GM12872 (cell line): ENCODE results near the gene PARK7.

Experiments
- TF ChIP-seq, protein P1 (sequence below): IDR thresholded peaks from 3 replicates; pipeline ENCODE4 v1.5.1; 2011; ENCODE audit warnings: low read depth, mild to moderate bottlenecking, low read length, moderate library complexity; ENCODE audit not compliant: insufficient read depth

Gene PARK7

DNA sequence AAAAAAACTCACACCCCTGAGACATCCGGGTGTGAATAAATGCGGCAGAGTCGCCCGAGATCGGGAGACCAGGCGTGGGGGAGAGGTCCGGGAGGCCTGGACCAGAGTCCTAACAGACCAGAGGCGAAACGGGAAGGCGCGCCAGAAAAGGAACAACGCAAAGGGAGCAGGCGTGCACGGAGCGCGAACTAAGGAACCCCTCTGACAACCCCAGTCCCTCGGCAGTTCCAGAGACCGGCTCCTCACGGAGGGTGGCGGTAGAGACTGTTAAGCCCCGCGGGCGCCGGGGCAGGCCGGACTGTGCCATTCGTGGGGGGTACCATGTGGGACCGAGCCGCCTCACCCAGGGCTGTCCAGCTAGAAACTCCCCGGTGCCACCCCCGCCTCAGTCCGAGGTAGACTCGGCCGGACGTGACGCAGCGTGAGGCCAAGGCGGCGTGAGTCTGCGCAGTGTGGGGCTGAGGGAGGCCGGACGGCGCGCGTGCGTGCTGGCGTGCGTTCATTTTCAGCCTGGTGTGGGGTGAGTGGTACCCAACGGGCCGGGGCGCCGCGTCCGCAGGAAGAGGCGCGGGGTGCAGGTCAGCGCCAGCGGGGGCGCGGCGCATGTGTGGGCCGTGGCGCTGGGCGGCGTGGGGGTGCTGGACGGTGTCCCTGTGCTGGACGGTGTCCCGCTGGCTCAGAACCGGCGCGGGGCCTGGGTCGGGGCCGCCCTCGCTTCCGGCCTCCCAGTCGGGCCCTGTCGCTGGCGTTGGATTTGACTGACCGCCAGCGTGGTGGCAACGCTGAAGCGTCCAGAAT, at the start of gene PARK7:
PARK7 (plus strand) TSS at position 496 of the 798 bp plus-strand sequence. CDS start 1,075 bp downstream, outside the sequence.
- TF ChIP-seq, protein P1, sequence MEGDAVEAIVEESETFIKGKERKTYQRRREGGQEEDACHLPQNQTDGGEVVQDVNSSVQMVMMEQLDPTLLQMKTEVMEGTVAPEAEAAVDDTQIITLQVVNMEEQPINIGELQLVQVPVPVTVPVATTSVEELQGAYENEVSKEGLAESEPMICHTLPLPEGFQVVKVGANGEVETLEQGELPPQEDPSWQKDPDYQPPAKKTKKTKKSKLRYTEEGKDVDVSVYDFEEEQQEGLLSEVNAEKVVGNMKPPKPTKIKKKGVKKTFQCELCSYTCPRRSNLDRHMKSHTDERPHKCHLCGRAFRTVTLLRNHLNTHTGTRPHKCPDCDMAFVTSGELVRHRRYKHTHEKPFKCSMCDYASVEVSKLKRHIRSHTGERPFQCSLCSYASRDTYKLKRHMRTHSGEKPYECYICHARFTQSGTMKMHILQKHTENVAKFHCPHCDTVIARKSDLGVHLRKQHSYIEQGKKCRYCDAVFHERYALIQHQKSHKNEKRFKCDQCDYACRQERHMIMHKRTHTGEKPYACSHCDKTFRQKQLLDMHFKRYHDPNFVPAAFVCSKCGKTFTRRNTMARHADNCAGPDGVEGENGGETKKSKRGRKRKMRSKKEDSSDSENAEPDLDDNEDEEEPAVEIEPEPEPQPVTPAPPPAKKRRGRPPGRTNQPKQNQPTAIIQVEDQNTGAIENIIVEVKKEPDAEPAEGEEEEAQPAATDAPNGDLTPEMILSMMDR = peak; percentile 60

DNA sequence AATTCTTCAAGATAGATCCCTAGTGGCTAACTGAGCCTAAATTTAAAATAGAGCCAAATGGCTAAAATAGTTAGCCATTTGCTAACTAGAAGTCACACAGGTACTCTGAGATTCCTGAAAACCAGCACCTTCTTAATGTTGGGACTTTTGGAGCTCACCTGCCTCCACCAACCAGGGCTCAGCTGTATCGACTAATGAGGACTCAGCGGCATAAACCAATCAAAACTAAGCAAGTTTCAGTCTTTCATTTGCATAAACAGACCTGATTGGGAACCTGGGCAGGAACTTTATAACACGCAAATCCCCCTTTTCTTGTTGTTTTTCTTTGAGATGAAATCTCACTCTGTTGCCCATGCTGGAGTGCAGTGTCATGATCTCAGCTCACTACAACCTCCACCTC, 49.4 kb upstream of the PARK7 start:
- TF ChIP-seq, protein P1 = no peak

DNA sequence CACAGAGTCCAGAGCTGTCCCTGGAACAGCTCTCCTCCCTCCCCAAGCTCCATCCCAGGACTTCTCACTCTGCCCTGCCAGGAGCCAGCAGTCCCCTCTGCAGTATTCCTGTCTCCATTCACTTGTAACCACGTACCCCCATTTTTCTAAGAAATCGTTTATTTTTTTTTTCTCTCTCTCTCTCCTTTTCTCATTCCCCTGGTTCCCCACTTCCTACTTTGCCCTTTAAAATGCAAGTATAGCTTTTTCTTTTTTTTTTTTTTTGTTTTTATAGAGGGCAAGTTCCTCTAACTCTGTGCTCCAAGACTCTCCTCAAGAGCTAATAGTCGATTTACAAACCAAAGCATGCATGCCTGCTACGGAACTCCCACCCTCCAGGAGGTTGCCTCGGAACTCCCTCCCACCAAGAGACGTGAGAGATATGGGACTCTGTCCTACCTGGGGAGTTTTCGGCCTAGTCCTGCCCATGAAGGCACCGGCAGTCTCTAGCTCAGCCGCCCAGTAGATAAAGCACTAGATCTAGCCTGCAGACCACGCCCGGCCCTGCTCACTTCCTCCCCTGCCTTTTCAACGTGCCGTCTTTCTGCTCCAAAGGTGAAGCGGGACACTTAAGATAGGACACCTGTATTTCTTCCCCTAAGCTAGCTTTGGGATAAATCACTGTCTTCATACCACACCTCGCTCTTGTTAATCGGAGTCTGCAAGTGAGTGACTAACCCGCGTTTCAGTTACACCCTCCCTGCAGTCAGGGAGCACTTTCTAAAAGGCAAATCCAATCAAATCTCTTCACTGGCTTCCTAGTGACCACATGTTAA, 48.6 kb upstream of the PARK7 start:
- TF ChIP-seq, protein P1 = no peak

DNA sequence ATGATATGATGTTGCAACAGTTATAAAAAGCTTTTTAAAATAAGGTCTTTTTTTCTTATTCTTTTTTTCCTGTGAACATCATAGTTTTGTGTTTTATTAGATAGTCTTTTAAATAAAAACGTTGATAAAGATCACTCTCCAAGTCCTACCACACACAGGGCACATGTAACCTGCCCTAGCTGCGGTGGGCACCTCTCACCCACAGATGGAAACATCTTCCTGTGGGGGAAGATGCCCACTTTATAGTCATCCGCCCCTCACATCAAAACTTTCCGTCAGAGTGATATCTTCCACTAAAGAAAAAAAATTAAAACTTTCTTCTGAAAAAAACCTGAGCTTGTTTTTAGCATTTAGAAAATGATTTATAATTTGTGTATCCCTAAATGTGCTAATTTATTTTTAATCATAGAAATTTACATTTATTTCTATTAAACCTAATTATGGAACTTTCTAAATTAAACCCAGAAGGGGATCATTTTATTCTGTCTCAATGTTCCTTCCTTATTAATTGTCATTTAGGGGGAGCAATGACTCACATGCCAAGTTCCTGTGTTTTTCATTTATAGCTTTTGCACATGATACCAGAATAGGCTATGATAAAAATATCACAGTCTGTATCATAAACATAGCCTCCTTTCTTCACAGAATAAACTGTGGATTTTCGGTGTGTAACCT, 45.5 kb upstream of the PARK7 start:
- TF ChIP-seq, protein P1 = no peak

DNA sequence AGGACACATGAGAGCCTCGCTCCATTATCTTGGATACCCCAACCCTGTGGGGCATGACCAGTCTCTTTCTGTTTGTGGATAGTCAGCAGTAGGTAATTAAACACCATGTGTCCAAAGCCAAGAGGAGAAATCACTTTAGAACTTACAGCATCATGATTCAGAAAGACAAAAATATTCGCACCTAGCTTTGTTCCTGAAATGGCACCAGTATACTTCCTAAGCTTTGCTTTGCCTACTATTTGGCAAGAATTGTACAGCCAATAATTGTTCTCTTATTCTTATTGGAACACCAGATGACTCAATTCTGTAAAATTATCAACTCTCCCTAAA, 45.0 kb upstream of the PARK7 start:
- TF ChIP-seq, protein P1 = no peak

DNA sequence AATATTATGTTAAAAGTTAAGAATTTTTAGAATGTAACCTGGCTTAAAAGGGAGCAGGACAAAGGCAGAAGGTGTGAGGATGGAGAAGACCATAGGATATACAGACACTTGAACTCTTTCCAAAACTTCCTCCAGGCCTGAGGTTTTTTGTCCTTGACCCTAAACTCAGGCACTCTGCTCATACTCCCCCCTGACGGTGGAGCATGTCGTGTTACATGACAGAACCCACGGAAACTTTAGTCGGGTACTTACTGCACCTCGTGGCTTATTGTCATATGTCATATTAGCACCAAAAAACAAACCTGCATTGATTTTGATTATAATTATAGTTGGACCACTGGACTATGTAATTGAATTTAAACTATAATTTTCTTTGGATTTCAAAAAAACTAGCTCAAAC, 41.6 kb upstream of the PARK7 start:
- TF ChIP-seq, protein P1 = no peak

DNA sequence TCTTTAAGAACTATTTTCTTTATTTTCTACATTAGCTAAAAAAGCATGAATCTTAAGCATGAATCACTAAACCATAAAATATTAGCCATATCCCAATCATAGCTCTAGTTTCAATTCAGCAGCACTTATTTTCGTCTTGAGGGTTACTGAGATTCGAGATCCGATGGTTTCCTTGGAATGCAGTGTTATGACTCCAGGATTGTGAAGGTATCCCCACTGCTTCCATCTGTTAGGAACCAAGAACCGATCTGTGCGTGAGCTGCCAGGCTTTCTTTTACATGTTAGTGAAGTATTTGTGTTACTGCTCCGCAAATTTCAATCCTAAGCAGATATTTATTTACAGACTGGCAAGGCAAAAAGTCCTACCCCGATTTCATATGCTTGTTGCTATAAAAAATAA, 39.7 kb upstream of the PARK7 start:
- TF ChIP-seq, protein P1 = no peak
